ENCODE data around the gene ZNF22. TPM values are rescaled to one million over a fixed set of nuclear protein-coding genes. Genes with fewer than 3 reads are reported as not detected.

The ZNF22 gene
- total and polyA plus RNA-seq, 7 donors: 12.9 to 29.9 (median 18.3) TPM

- Histone ChIP-seq H3K9me3 (no peaks in the 10 kb centered on the region), H3K27me3 (no peaks in the 10 kb centered on the region), H3K36me3 (peaks cover 0 to 58% (median 13%) of the 10 kb centered on the region in 4 donors), H3K27ac (peak overlapping the region; percentile 33 to 91 (median 51)), H3K4me3 (no peak overlapping the region), H3K4me1 (peaks cover 0 to 51% (median 14%) of the 10 kb centered on the region in 4 donors)
- no peak for DNase-seq
- TF ChIP-seq CTCF (IDR thresholded peaks at IDR 0.05): no peak
- no peak for TF ChIP-seq POLR2A (IDR thresholded peaks at IDR 0.05)
- peak in 1 of 4 donors; percentile 13 for TF ChIP-seq POLR2AphosphoS5 (IDR thresholded peaks at IDR 0.05)
- intact Hi-C loops (cut with DNase I): no loop called here
- 58 to 87% methylated on average over 3 of the region's 3 CpGs for WGBS, 2 donors
Measured at GRCh38 chr10:44986670-44987069, 14.1 kb upstream of the ZNF22 start.

DNA sequence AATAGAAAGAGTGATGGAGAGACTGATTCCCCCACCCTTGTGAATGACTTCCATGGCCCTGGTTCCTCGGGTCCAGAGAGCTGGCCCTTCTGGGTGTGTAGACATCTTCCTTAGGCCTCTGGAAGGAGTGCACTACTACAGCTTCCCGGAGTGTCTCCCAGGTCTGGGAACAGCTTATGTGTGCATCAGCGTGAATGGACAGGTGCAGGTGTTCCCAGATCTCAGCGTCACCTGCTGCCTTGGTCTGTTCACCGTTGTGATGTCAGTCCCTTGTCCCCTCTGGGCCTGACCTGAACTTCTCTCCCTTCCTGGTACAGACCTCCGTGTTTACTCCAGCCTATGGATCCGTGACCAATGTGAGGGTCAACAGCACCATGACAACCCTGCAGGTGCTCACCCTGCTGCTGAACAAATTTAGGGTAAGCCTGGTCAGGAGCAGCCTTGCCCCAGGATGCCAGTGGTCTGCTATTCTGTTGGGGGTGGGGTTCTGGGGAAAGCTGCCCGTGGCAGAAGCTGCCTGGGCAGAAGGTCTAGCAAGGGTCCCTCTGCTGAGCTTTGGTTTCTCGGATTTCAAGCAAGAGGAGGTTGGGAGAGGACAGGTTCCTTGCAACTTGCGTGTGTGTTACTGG, 11.7 kb upstream of the ZNF22 start:
- 91% methylated on average over 10 of the region's 10 CpGs for WGBS, 2 donors
- Histone ChIP-seq H3K4me1 (peaks cover 0 to 42% (median 2%) of the 10 kb centered on the region in 4 donors), H3K4me3 (no peak overlapping the region), H3K36me3 (peaks cover 0 to 72% (median 20%) of the 10 kb centered on the region in 4 donors), H3K27me3 (no peaks in the 10 kb centered on the region), H3K9me3 (no peaks in the 10 kb centered on the region), H3K27ac (peak overlapping the region in 1 of 4 donors; percentile 5)
- DNase-seq: peak; percentile 46
- no peak for TF ChIP-seq POLR2AphosphoS5 (IDR thresholded peaks at IDR 0.05)
- TF ChIP-seq POLR2A (IDR thresholded peaks at IDR 0.05): no peak
- no peak for TF ChIP-seq CTCF (IDR thresholded peaks at IDR 0.05)
- no peak for TF ChIP-seq EP300 (IDR thresholded peaks at IDR 0.05)
- intact Hi-C loops (cut with DNase I): no loop called here

DNA sequence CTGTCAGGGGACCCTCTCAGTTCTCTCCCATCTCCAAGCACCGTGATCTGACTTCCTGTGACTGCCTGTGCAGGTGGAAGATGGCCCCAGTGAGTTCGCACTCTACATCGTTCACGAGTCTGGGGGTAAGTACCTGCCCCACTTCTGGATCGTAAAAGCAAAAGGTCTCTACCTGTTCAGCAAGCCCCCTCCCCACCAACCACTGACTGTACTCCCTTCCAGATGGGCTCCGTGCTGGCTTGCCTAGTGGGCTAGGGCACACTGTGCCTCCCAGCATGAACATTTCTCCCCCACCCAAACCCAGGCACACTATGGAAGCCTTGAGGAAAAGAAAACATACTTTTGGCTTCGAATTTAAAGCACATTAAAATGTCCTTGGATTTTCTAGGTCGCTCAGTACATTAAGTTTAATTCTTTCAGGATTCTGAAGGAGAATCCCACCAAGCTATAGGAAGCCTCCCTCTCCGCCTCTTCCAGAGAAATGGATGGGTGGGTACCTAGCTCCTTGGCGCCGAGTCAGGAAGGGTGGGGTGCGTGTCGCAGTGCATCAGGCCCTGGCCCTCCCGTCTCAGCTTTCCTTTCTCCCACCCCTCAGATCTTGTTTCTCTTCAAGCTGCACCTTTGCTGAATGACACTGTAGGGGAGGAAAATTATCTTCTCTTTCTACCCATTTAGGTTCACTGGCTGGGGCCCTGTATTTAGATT, 11.0 kb upstream of the ZNF22 start:
- DNase-seq: peak; percentile 55
- peak overlapping the region in 3 of 4 donors; percentile 5 to 54 (median 33) for H3K27ac ChIP-seq
- peaks cover 0 to 65% (median 16%) of the 10 kb centered on the region in 4 donors for H3K36me3 ChIP-seq
- intact Hi-C loops (cut with DNase I): no loop called here
- WGBS, 2 donors: 87 to 90% methylated on average over 14 of the region's 14 CpGs
- no peaks in the 10 kb centered on the region for H3K9me3 ChIP-seq
- H3K27me3 ChIP-seq: no peaks in the 10 kb centered on the region
- peaks cover 0 to 36% (median 3%) of the 10 kb centered on the region in 4 donors for H3K4me1 ChIP-seq
- TF ChIP-seq POLR2AphosphoS5 (IDR thresholded peaks at IDR 0.05) (no peak), EP300 (IDR thresholded peaks at IDR 0.05) (no peak), POLR2A (IDR thresholded peaks at IDR 0.05) (no peak), CTCF (IDR thresholded peaks at IDR 0.05) (no peak)
- H3K4me3 ChIP-seq: no peak overlapping the region

GRCh38 chr10:44990302-44990655, 10.4 kb upstream of the ZNF22 start:
- intact Hi-C loops (cut with DNase I): no loop called here
- no peaks in the 10 kb centered on the region for H3K27me3 ChIP-seq
- H3K36me3 ChIP-seq: peaks cover 0 to 60% (median 11%) of the 10 kb centered on the region in 4 donors
- peak; percentile 67 for DNase-seq
- peak overlapping the region in 3 of 4 donors; percentile 3 to 54 (median 33) for H3K27ac ChIP-seq
- peaks cover 0 to 36% (median 8%) of the 10 kb centered on the region in 4 donors for H3K4me1 ChIP-seq
- no peak overlapping the region for H3K4me3 ChIP-seq
- TF ChIP-seq POLR2AphosphoS5 (IDR thresholded peaks at IDR 0.05) (no peak), POLR2A (IDR thresholded peaks at IDR 0.05) (no peak), CTCF (IDR thresholded peaks at IDR 0.05) (no peak), EP300 (IDR thresholded peaks at IDR 0.05) (no peak)
- H3K9me3 ChIP-seq: no peaks in the 10 kb centered on the region
- 46 to 75% methylated on average over 8 of the region's 8 CpGs for WGBS, 2 donors
